HUES64 (cell line): ENCODE results near the gene UBE2I.
"Not testable (repeated sequence)": the region's sequence is repeated elsewhere in the genome, so short reads cannot be mapped to it uniquely, and the experiment has no call there.

Experiments
- H3K27ac ChIP-seq: 2 replicates; pipeline ENCODE4 v1.7.0; 2013; ENCODE audit warnings: low read depth, low read length, inconsistent platforms
- H3K27me3 ChIP-seq: 2 replicates; pipeline ENCODE4 v1.6.1; 2013; ENCODE audit warnings: mild to moderate bottlenecking, low read length; ENCODE audit not compliant: insufficient read depth
- H3K36me3 ChIP-seq: 2 replicates; pipeline ENCODE4 v1.6.1; 2013; ENCODE audit warnings: mild to moderate bottlenecking, low read length; ENCODE audit not compliant: insufficient read depth
- H3K4me1 ChIP-seq: 2 replicates; pipeline ENCODE4 v1.6.1; 2013; ENCODE audit warnings: mild to moderate bottlenecking, low read length, moderate library complexity; ENCODE audit not compliant: insufficient read depth
- H3K4me3 ChIP-seq: 2 replicates; pipeline ENCODE4 v1.5.1; 2013; ENCODE audit warnings: mild to moderate bottlenecking, low read length, moderate library complexity
- H3K9ac ChIP-seq: 2 replicates; pipeline ENCODE4 v1.6.1; 2013; ENCODE audit warnings: mild to moderate bottlenecking, low read depth, low read length
- H3K9me3 ChIP-seq: 2 replicates; pipeline ENCODE4 v1.6.1; 2013; ENCODE audit warnings: low read depth, low read length; ENCODE audit not compliant: insufficient read depth
- WGBS: fragments of 150-250, 120-280 bp; methylation state at CpG from one replicate; pipeline ENCODE4 v1.1.7; 2013; ENCODE audit warnings: missing lambda C conversion rate; 5-methylcytosine and 5-hydroxymethylcytosine counted together

The UBE2I gene

GRCh38 chr16:1265826-1266225, 43.6 kb upstream of the UBE2I start:
- H3K27me3 ChIP-seq, result peaks cover 17% of the 10 kb centered on the region
- H3K9me3 ChIP-seq, result no peaks in the 10 kb centered on the region
- H3K36me3 ChIP-seq, result no peaks in the 10 kb centered on the region
- no peak overlapping the region for H3K9ac ChIP-seq
- no peak overlapping the region for H3K4me3 ChIP-seq
- no peak overlapping the region for H3K27ac ChIP-seq
- H3K4me1 ChIP-seq, result no peaks in the 10 kb centered on the region
- WGBS, result 89% methylated on average over 19 of the region's 19 CpGs

GRCh38 chr16:1269418-1269817, 40.0 kb upstream of the UBE2I start:
- not testable (repeated sequence) for H3K4me3 ChIP-seq, H3K4me1 ChIP-seq, H3K27ac ChIP-seq, H3K27me3 ChIP-seq, H3K9me3 ChIP-seq, H3K9ac ChIP-seq, H3K36me3 ChIP-seq
- WGBS, result 97% methylated on average over 7 of the region's 7 CpGs

GRCh38 chr16:1271380-1271723, 38.1 kb upstream of the UBE2I start:
- Histone ChIP-seq H3K36me3 (no peaks in the 10 kb centered on the region), H3K9ac (no peak overlapping the region), H3K27me3 (no peaks in the 10 kb centered on the region; the same call in 1 of the 2 replicates), H3K4me3 (no peak overlapping the region), H3K27ac (no peak overlapping the region), H3K4me1 (no peaks in the 10 kb centered on the region), H3K9me3 (no peaks in the 10 kb centered on the region)
- 94% methylated on average over 12 of the region's 12 CpGs for WGBS

DNA sequence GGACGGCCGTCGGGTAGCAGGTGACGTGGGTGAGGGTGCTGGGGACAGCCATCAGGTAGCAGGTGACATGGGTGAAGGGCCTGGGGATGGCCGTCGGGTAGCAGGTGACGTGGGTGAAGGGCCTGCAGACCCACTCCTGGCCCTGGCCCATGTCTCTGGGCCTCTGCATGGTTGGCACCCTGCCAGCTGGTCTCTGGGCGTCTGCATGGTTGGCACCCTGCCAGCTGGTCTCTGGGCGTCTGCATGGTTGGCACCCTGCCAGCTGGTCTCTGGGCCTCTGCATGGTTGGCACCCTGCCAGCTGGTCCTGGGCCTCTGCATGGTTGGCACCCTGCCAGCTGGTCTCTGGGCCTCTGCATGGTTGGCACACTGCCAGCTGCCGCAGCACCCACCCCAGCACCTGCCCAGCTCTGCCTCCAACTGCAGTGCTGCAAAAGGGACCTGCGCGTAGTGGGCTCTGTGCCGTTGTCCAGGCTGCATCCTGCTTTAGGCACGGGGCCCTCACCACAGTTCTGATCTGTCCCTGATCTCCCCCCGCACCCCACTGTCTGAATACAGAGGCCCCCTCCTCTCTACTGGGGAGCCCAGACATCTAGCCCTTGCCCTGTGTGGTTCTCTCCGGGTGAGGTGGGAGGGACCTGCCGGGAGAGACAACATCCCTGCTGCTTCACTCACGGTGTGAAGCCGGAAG, 37.6 kb upstream of the UBE2I start:
- H3K27me3 ChIP-seq, H3K9ac ChIP-seq, H3K27ac ChIP-seq, H3K9me3 ChIP-seq, H3K4me1 ChIP-seq, H3K36me3 ChIP-seq, H3K4me3 ChIP-seq: not testable (repeated sequence)
- 87% methylated on average over 19 of the region's 19 CpGs for WGBS

GRCh38 chr16:1272453-1273198, 36.8 kb upstream of the UBE2I start:
- no peaks in the 10 kb centered on the region for H3K4me1 ChIP-seq
- no peak overlapping the region for H3K27ac ChIP-seq
- no peak overlapping the region for H3K4me3 ChIP-seq
- peaks cover 3% of the 10 kb centered on the region; the same call in 1 of the 2 replicates for H3K27me3 ChIP-seq
- H3K9ac ChIP-seq, result no peak overlapping the region
- H3K9me3 ChIP-seq, result no peaks in the 10 kb centered on the region
- H3K36me3 ChIP-seq, result no peaks in the 10 kb centered on the region
- 84% methylated on average over 9 of the region's 9 CpGs for WGBS

DNA sequence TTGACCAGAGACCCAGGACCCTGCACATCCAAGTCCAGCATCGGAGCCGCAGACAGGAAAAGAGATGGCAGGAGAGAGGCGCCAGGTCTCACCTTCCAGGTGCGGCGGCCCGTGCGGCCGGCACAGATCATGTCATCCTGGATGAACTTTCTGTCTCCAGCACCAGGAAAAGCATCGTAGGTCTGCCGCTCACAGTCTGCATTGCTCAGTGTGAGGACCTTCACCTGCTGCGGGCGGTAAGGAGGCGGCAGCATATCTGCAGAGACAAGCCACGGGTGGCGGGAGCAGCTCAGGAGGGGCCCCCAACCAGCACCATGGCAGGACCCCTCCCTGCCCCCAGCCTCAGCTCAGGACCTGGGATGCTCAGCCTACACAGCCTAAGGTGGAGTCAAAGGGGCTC, 35.6 kb upstream of the UBE2I start:
- Histone ChIP-seq H3K4me1 (peaks cover 3% of the 10 kb centered on the region; the same call in 1 of the 2 replicates), H3K27me3 (peaks cover 3% of the 10 kb centered on the region; the same call in 1 of the 2 replicates), H3K9me3 (no peaks in the 10 kb centered on the region), H3K27ac (no peak overlapping the region), H3K9ac (no peak overlapping the region), H3K36me3 (no peaks in the 10 kb centered on the region), H3K4me3 (no peak overlapping the region)
- 93% methylated on average over 15 of the region's 15 CpGs for WGBS

- Histone ChIP-seq H3K9ac (no peak overlapping the region), H3K9me3 (no peaks in the 10 kb centered on the region), H3K27ac (no peak overlapping the region), H3K36me3 (no peaks in the 10 kb centered on the region), H3K4me1 (peaks cover 3% of the 10 kb centered on the region; the same call in 1 of the 2 replicates), H3K27me3 (peaks cover 3% of the 10 kb centered on the region; the same call in 1 of the 2 replicates), H3K4me3 (no peak overlapping the region)
- WGBS, result 93% methylated on average over 3 of the region's 7 CpGs
These were observed 34.7 kb upstream of the UBE2I start for GRCh38 chr16:1274767-1275166.

DNA sequence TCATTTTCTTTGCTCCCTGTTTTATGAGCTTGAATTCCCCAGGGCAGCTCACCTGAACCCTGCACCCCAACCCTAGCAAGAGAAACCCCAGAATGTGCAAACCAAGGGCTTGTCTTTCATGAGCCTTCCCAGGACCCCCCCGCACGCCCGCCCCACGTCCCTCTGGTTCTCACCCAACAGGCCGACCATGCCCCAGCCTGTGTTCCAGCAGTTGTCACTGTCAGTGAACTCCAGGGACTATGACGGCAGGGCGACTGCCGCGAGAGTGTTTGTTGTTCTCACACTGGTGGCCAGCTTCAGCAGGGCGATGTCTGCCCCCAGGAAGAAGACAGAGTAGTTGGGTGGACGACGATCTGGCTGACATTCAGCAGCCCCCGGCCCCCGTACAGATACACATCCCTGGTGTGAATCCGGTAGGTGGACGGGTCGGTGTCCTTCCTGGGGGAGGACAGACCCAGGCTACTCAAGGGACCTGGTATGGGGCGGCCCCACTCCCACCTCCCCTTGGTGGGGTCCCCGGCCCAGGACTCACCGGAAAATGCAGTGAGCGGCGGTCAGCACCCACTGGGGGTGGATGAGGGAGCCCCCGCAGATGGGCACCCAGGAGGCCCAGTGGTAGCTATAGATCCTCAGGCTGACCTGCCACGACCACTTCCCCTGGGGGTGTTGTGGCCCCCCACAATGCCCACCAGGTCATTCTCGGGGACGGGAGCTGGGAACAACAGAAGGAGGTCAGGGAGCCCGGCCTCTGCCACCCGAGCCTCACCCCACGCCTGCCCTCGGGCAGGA, 33.5 kb upstream of the UBE2I start:
- peaks cover 3% of the 10 kb centered on the region; the same call in 1 of the 2 replicates for H3K4me1 ChIP-seq
- no peaks in the 10 kb centered on the region for H3K36me3 ChIP-seq
- H3K9ac ChIP-seq, result no peak overlapping the region
- no peaks in the 10 kb centered on the region for H3K9me3 ChIP-seq
- peaks cover 3% of the 10 kb centered on the region; the same call in 1 of the 2 replicates for H3K27me3 ChIP-seq
- no peak overlapping the region for H3K27ac ChIP-seq
- no peak overlapping the region for H3K4me3 ChIP-seq
- WGBS, result 90% methylated on average over 30 of the region's 30 CpGs

DNA sequence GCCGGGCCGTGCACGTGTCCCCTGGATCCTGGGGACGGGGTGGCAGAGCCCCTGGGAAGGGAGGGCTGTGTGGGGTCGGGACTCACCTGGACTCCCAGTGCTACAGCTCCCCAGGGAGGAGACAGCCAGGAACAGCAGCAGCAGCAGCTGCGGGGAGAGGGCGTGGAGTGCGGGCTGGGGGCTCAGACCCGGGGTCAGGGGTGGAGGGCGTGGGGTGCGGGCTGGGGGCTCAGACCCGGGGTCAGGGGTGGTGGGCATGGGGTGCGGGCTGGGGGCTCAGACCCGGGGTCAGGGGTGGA, 32.9 kb upstream of the UBE2I start:
- H3K27me3 ChIP-seq, result peaks cover 3% of the 10 kb centered on the region; the same call in 1 of the 2 replicates

DNA sequence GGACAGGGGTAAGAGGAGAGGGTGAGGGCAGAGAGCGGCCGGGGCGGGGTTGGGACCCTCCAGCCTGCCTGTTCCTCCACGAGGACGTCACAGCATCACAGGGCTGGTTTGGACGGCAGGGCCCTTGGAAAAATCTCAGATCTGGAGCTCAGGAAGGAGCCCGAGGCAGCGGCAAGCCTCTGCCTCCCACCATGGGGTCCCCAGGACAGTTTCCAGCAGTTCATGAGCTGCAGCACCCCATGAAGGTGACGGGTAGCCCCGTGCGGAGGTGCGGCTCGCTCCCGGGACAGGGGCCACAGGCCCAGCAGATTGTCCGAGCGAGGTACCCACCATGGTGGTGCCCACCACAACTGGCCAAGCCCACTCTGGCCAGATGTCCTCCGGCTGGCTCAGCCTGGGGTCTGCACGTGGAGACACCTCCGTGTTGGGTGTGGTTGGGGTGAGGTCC, 32.3 kb upstream of the UBE2I start:
- no peak overlapping the region for H3K27ac ChIP-seq
- H3K9ac ChIP-seq, result no peak overlapping the region
- peaks cover 3% of the 10 kb centered on the region; the same call in 1 of the 2 replicates for H3K27me3 ChIP-seq
- H3K4me3 ChIP-seq, result no peak overlapping the region
- no peaks in the 10 kb centered on the region for H3K9me3 ChIP-seq
- H3K36me3 ChIP-seq, result no peaks in the 10 kb centered on the region
- WGBS, result 88% methylated on average over 19 of the region's 19 CpGs
- H3K4me1 ChIP-seq, result peaks cover 3% of the 10 kb centered on the region; the same call in 1 of the 2 replicates

More for the DNA sequence above, 32.9 kb upstream of the UBE2I start:
- H3K27ac ChIP-seq, result no peak overlapping the region
- no peaks in the 10 kb centered on the region for H3K36me3 ChIP-seq
- 93% methylated on average over 12 of the region's 14 CpGs for WGBS
- H3K9me3 ChIP-seq, result no peaks in the 10 kb centered on the region
- H3K4me1 ChIP-seq, result peaks cover 3% of the 10 kb centered on the region; the same call in 1 of the 2 replicates
- no peak overlapping the region for H3K4me3 ChIP-seq
- no peak overlapping the region for H3K9ac ChIP-seq
